ENCODE results near the gene PHF21B.

- no peak for TF ChIP-seq CTCF (IDR thresholded peaks at IDR 0.05)
- no peak for TF ChIP-seq TCF7L2 (IDR thresholded peaks at IDR 0.05; ENCODE audit: low read depth, low read length)
- no peak for TF ChIP-seq POLR2AphosphoS5 (IDR thresholded peaks at IDR 0.05; ENCODE audit: low read depth, low read length)
- no peak for TF ChIP-seq REST (IDR thresholded peaks at IDR 0.05; ENCODE audit: insufficient read depth in 1 of 2, low read depth in 2 of 2, low read length in 1 of 2)
Measured at GRCh38 chr22:44840611-44841322, 169.0 kb downstream of the PHF21B start.
